ENCODE results near the gene HOXA6. TPM values are rescaled to one million over a fixed set of nuclear protein-coding genes. Genes with fewer than 3 reads are reported as not detected.

Gene HOXA6
- polyA plus RNA-seq, 1 experiment = 0.77 TPM

DNA sequence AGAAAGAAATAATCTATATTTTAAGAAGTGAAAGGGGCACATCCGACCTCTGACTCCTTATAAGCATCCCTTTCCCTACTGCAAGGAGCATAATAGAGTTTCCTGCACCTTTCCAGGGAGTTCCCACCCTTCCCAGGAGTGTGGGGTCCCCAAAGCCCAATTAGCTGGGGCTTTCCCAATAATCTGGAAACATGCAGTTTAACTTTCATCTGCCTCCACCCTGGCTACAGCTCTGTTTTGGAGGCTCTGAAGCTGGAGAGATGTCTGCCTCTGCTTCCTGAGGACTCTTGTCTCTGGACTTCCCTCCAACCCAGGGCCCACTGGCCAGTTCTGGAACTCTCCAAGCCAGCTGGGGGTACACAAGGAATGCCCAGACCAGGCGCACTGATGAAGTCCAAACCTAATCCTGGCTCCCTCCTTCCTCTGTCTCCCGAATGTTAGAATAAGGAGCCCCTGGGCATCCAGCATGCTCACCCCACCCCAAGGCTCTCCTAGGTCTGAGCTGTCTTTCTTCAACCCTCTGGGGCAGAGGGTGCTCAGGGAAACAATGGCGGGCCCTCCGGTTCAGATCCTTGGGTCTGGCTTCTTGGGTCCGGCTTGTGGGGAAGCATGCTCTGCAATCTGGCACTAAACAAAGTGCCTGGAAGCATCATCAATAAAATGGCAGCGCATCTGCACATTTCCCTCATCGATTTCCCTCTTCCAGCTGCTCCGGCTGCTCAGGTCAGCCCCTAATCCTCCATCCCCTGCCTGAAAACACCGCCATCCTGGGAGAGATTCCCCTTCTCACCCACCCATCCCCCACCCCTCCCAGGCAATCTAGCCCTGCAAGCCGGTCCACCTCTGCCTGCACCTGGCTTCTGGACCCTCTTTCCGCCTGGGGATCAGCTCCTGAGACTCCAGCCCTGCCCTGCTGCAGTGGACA is 30.4 kb downstream of the HOXA6 start:
- POLR2A ChIA-PET = no interaction called here

DNA sequence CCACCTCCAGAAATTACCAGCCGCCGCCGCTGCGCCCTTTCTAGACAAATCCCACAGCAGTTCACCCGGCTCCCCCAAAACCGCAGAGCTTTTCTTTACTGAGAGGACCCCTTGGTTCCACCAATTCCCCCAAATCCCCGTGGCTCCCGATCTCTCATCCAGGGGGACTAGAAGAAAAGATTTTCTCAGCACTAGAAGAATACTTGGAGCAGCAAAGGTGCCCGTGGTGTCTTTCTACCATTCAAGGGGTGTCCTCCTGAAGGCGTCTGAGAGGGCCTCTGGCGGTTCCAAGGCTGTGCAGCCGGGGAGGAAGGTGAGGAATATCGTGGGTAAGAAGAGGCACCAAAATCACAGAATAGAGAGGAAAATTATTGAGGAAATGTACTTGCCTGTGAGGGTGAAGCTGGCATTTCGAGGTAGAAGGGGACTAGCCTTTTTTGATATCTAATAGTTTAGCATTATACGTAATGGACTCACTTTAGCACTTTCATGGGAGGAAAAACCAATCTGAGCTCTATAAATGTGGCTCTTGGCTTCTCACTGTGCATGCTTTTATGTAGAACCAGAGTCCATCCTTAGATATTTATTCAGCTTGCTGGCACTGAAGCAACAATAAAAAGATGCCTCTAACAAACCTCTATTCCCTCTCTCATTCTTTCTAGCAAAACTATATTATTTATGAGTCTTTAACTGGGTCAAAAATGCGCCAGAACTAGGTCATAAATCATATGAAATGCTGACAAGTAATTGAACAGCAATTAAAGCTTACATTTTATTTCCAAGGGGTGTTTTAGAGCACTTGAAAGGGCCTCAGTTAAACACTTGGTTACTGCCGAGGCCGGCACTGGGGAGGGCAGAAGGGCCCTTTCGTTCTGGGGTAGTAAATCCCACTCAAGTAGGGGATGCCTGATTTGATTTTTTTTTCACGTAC is 31.3 kb downstream of the HOXA6 start:
- TF ChIP-seq, protein P1, sequence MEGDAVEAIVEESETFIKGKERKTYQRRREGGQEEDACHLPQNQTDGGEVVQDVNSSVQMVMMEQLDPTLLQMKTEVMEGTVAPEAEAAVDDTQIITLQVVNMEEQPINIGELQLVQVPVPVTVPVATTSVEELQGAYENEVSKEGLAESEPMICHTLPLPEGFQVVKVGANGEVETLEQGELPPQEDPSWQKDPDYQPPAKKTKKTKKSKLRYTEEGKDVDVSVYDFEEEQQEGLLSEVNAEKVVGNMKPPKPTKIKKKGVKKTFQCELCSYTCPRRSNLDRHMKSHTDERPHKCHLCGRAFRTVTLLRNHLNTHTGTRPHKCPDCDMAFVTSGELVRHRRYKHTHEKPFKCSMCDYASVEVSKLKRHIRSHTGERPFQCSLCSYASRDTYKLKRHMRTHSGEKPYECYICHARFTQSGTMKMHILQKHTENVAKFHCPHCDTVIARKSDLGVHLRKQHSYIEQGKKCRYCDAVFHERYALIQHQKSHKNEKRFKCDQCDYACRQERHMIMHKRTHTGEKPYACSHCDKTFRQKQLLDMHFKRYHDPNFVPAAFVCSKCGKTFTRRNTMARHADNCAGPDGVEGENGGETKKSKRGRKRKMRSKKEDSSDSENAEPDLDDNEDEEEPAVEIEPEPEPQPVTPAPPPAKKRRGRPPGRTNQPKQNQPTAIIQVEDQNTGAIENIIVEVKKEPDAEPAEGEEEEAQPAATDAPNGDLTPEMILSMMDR (IDR thresholded peaks at IDR 0.05; ENCODE audit: insufficient read depth, low read depth, low read length) = no peak
- ChIA-PET POLR2A (no interaction called here), CTCF (interaction anchor here (1.0 to 1.2 kb wide), 2 partner anchors 14 to 44 kb away, joined by 3 to 4 read pairs; partner anchors contain the start of gene HOXA4)
- no peak for DNase-seq (ENCODE audit: low read depth)
- no peaks in the 10 kb centered on the region; the same call in 1 of the 2 replicates for H3K36me3 ChIP-seq (ENCODE audit: control insufficient read depth, insufficient read depth, low read length)
- H3K27me3 ChIP-seq (ENCODE audit: control insufficient read depth, insufficient read depth, low read length) = peaks cover 12% of the 10 kb centered on the region
- H3K4me3 ChIP-seq (ENCODE audit: low read depth, low read length) = no peak overlapping the region

More for the DNA sequence above, 30.4 kb downstream of the HOXA6 start:
- DNase-seq (ENCODE audit: low read depth) = no peak
- Histone ChIP-seq H3K4me3 (ENCODE audit: low read depth, low read length) (no peak overlapping the region), H3K36me3 (ENCODE audit: control insufficient read depth, insufficient read depth, low read length) (no peaks in the 10 kb centered on the region; the same call in 1 of the 2 replicates), H3K27me3 (ENCODE audit: control insufficient read depth, insufficient read depth, low read length) (peaks cover 10% of the 10 kb centered on the region; the same call in 1 of the 2 replicates)
- CTCF ChIA-PET = interaction anchor here (1.0 to 1.2 kb wide), 2 partner anchors 13 to 45 kb away, joined by 3 to 4 read pairs; partner anchors contain the start of gene HOXA4
- TF ChIP-seq, protein P1 (IDR thresholded peaks at IDR 0.05; ENCODE audit: insufficient read depth, low read depth, low read length) = no peak

DNA sequence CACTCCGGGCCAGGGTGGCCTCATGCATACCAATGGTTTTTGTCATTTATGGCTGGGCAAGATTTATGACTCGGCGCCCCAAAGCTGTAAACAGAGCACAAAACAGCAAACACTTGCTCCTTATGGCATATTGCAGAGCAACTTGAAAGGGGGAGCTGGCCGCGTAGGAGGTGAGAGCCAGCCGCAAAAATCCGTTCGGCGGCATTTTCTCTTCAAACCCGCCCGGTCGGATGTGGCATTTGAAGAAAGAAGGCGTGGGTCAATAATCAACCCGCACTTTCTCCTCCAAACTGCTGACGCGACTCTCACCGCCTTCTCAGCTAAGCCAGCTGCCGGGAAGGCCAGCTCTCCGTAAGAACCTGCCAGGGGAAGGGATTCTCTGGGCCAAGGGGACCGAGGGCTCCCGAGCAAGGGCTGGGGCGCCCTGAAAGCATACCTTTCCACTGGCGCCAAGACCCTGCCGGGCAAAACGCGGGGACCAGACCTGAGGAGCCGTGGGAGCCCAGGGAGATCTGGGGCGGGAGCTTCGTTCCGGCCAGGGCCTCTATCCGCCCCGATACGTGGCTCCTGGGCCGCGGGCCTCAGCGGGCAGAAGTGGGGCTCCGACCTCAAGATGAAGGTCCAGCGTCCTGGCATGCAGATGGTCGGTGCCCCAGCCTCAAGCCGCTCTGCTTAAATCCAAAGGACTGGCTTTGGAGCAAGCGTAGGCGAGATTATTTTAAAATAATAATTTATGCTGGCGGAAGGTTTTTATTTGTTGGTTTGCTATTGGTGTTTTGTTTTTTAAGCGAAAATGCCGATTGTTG is 32.1 kb downstream of the HOXA6 start:
- no peaks in the 10 kb centered on the region; the same call in 1 of the 2 replicates for H3K36me3 ChIP-seq (ENCODE audit: control insufficient read depth, insufficient read depth, low read length)
- H3K4me3 ChIP-seq (ENCODE audit: low read depth, low read length) = no peak overlapping the region
- POLR2A ChIA-PET = no interaction called here
- TF ChIP-seq, protein P1 (IDR thresholded peaks at IDR 0.05; ENCODE audit: insufficient read depth, low read depth, low read length) = no peak
- CTCF ChIA-PET = interaction anchor here (1.2 kb wide), 1 partner anchor 11 kb away, joined by 5 read pairs; no protein-coding TSS in a partner anchor
- H3K27me3 ChIP-seq (ENCODE audit: control insufficient read depth, insufficient read depth, low read length) = peaks cover 12% of the 10 kb centered on the region
- DNase-seq (ENCODE audit: low read depth) = no peak

- TF ChIP-seq, protein P1 (IDR thresholded peaks at IDR 0.05; ENCODE audit: insufficient read depth, low read depth, low read length) = no peak
- ChIA-PET POLR2A (no interaction called here), CTCF (interaction anchor here (0.6 to 1.2 kb wide), 2 partner anchors 12 to 69 kb away, joined by 5 to 6 read pairs; no protein-coding TSS in a partner anchor)
- H3K27me3 ChIP-seq (ENCODE audit: control insufficient read depth, insufficient read depth, low read length) = peaks cover 12% of the 10 kb centered on the region
- H3K4me3 ChIP-seq (ENCODE audit: low read depth, low read length) = no peak overlapping the region
- DNase-seq (ENCODE audit: low read depth) = no peak
- H3K36me3 ChIP-seq (ENCODE audit: control insufficient read depth, insufficient read depth, low read length) = peaks cover under 1% of the 10 kb centered on the region; the same call in 1 of the 2 replicates
Observed at GRCh38 chr7:27114881-27115220, 32.7 kb downstream of the HOXA6 start.

Measured in BJ (cell line).